SU-DHL-6 (cell line): ENCODE measurements around the gene SUV39H1.

Source experiments
- CTCF ChIP-seq: fragments of 200-600 bp; sonication (generic); IDR thresholded peaks from one replicate; pipeline ENCODE4 v1.5.1; 2017; ENCODE audit warnings: antibody characterized with exemption, mild to moderate bottlenecking, low read length, moderate library complexity; ENCODE audit not compliant: insufficient read depth, poor library complexity, severe bottlenecking
- EZH2phosphoT487 ChIP-seq: fragments of 200-600 bp; sonication (generic), shearing (Covaris generic); conservative IDR thresholded peaks from 2 replicates; pipeline ENCODE4 v1.6.1; 2018; ENCODE audit warnings: mild to moderate bottlenecking, antibody characterized with exemption, low read length, moderate library complexity, mixed read lengths

GRCh38 chrX:48694776-48695533 is 1.6 kb upstream of the SUV39H1 start:
- TF ChIP-seq CTCF (no peak), EZH2phosphoT487 (no peak)
